ENCODE data around the gene SUPT20H. TPM values are rescaled to one million over a fixed set of nuclear protein-coding genes. Genes with fewer than 3 reads are reported as not detected.

SUPT20H gene
- total and polyA plus RNA-seq, 2 of the 4 experiments (the other 2 are of a cell fraction): 46.6 to 55.1 TPM

- TF ChIP-seq CHD1 (IDR thresholded peaks at IDR 0.05; ENCODE audit: low read depth, low read length): no peak
- no peak for TF ChIP-seq NFE2L2 (IDR thresholded peaks at IDR 0.05; ENCODE audit: low read depth, low read length)
- no peak for TF ChIP-seq RCOR1 (IDR thresholded peaks at IDR 0.05; ENCODE audit: insufficient replicate concordance, low read length)
- TF ChIP-seq CEBPB (IDR thresholded peaks at IDR 0.05; ENCODE audit: low read depth, low read length): no peak
- no peak for TF ChIP-seq POLR2A (IDR thresholded peaks at IDR 0.05; ENCODE audit: low read depth, low read length)
- TF ChIP-seq CTCF (conservative IDR thresholded peaks at IDR 0.05; ENCODE audit: low read depth, low read length): no peak
- H4K20me1 ChIP-seq (ENCODE audit: insufficient read depth, low read length): no peaks in the 10 kb centered on the region
- no peak overlapping the region for H3K4me3 ChIP-seq (ENCODE audit: insufficient read depth, low read depth, low read length)
- H3K4me1 ChIP-seq (ENCODE audit: control insufficient read depth, insufficient read depth, low read length): no peaks in the 10 kb centered on the region
- H3K36me3 ChIP-seq (ENCODE audit: control insufficient read depth, insufficient read depth, low read length): no peaks in the 10 kb centered on the region
- no peak overlapping the region for H4K8ac ChIP-seq (ENCODE audit: low read depth in 2 of 2, low read length in 2 of 2)
- H4K91ac ChIP-seq (ENCODE audit: insufficient read depth, low read depth, low read length): no peak overlapping the region
- ChIA-PET CTCF (no interaction called here), POLR2A (ENCODE audit: unreplicated experiment) (no interaction called here)
- in situ Hi-C loops (cut with MboI; ENCODE audit: low sequenced_read_pairs) (no loop called here), dilution Hi-C loops (cut with HindIII; ENCODE audit: low sequenced_read_pairs, unreplicated experiment) (no loop called here), intact Hi-C loops (cut with micrococcal nuclease) (no loop called here)
- H2BK5ac ChIP-seq (ENCODE audit: low read depth, low read length, poor library complexity, severe bottlenecking): no peak overlapping the region
- no peak overlapping the region for H4K5ac ChIP-seq (ENCODE audit: low read depth, low read length)
- no CpG with 5 or more reads among the region's 4 CpGs for WGBS, 2 experiments (ENCODE audit: extremely low coverage in 2 of 2, insufficient read length in 1 of 2)
- no peak overlapping the region for H3K4ac ChIP-seq (ENCODE audit: low read depth, low read length)
- no peak overlapping the region for H2BK20ac ChIP-seq (ENCODE audit: low read depth, low read length)
- no peak overlapping the region for H2AFZ ChIP-seq (replicated peaks; ENCODE audit: low read length, poor library complexity)
- H3K14ac ChIP-seq (replicated peaks; ENCODE audit: low read depth, low read length): no peak overlapping the region
- H3K9me3 ChIP-seq (ENCODE audit: control insufficient read depth, insufficient read depth, low read length): peaks cover 2% of the 10 kb centered on the region; the same call in 1 of the 2 replicates
- no peak overlapping the region for H3K23ac ChIP-seq (ENCODE audit: low read depth, low read length)
- no peak overlapping the region for H3K18ac ChIP-seq (ENCODE audit: low read depth, low read length)
- H3K79me1 ChIP-seq (ENCODE audit: low read depth in 1 of 2, low read length in 2 of 2): no peaks in the 10 kb centered on the region
- no peak overlapping the region for H3K27ac ChIP-seq (ENCODE audit: insufficient read depth, low read length)
- DNase-seq (no peak), ATAC-seq (ENCODE audit: low read depth) (no peak)
- no peak overlapping the region for H3K4me2 ChIP-seq (ENCODE audit: low read depth, low read length)
- no peaks in the 10 kb centered on the region for H3K27me3 ChIP-seq (ENCODE audit: control insufficient read depth, insufficient read depth, low read length)
- no TSS peak for BruUV-seq (replicated peaks)
- H3K9ac ChIP-seq (ENCODE audit: low read depth, low read length): no peak overlapping the region
- no peaks in the 10 kb centered on the region for H3K9me1 ChIP-seq (ENCODE audit: insufficient read depth, low read length)
- H3K56ac ChIP-seq (ENCODE audit: extremely low read depth, insufficient read depth, low read length): no peak overlapping the region
- no peak overlapping the region for H2BK15ac ChIP-seq (ENCODE audit: low read depth, low read length)
- no peak overlapping the region for H2BK120ac ChIP-seq (ENCODE audit: low read depth, low read length)
- H2AK5ac ChIP-seq (ENCODE audit: low read depth, low read length): no peak overlapping the region
- no peak overlapping the region for H2AK9ac ChIP-seq (replicated peaks; ENCODE audit: low read depth, low read length, poor library complexity)
Measured at GRCh38 chr13:37102896-37103295, 43.4 kb upstream of the SUPT20H start.

All from IMR-90 (cell line).